ENCODE measurements around the gene ARL4C.
A peak's percentile ranks its signal among the peaks of the same experiment; 100 is the strongest.

The ARL4C gene

DNA sequence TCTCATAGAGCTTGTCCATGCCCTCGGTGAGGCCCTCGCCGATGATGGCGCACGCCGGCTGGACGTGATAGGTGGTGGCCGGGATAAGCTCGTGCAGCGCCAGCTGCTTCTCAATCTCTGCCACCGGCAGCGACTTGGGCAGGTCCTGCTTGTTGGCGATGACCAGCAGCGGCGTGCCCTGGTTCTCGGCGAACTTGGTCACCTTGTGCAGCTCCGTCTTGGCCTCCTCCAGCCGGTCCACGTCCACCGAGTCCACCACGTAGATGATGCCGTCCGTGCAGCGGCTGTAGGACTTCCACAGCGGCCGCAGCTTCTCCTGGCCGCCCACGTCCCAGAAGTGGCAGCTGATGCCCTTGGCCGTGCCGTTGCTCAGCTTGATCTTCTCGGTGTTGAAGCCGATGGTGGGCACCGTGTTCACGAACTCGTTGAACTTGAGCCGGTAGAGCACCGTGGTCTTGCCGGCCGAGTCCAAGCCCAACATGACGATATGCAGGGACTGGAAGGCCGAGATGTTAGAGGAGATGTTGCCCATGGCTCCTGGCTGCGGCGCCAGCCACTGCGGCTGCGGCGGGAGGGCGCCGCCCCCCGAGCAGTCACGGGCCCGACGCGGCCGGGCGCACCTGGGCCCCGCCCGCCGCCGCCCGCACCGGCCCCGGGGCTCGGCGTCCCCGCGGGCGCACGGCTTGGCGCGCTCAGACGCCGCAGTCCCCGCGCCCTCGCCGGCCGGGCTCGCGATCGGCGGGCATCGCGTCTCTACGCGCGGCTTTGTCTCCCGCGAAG lies 636 bp downstream of the ARL4C start:
- Histone ChIP-seq H3K4me3 (ENCODE audit: low read depth, low read length) (peak overlapping the region; percentile 96), H3K27ac (ENCODE audit: low read depth, low read length) (peak overlapping the region; percentile 65)

DNA sequence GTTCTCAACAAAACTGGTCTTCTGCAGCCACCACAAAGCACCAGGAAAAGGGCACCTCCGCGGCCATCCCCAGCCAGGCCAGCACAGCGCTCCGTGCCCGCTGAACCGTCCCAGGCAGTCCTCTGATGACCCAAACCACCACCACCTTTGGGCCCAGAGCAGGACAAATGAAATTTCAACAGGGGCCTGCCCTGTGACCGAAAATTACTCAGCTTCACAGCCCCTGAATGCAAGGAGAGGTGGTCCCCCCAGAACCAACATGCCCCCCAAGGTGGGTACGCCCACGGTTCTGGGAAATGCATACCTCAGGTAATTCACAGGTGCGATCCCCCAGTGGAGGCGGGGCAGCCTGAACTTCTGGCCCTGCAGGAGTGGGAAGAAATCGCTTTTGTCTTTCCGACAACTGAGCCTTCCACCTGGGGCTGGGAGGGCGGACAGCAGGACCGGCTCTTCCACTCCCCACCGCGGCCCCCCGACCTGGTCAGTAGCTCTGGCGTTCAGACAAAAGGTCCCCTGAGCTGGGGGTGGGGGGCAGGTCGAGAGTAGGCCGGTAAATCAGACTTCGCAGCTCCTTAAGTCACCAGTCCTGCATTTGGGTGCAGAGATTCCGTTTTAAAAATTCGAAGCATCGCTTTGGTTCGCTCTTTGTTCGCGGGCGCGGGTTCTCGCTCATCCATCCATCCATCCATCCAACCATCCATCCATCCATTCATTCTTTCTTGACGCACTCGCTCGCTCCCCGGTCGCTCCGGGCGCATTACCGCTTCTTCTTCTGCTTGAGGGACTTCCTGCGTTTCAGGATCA lies 1.4 kb downstream of the ARL4C start:
- no peaks in the 10 kb centered on the region for H3K9me3 ChIP-seq (ENCODE audit: control insufficient read depth, insufficient read depth, low read length)
- peak overlapping the region; percentile 96 for H3K4me3 ChIP-seq (ENCODE audit: low read depth, low read length)
- H3K27ac ChIP-seq (ENCODE audit: low read depth, low read length), result peak overlapping the region; percentile 15
- peak overlapping the region; percentile 66 for H3K9ac ChIP-seq (ENCODE audit: low read depth, low read length)
- no peaks in the 10 kb centered on the region for H3K36me3 ChIP-seq (ENCODE audit: control insufficient read depth, insufficient read depth, low read length)
- peaks cover 17% of the 10 kb centered on the region for H3K4me1 ChIP-seq (ENCODE audit: control insufficient read depth, insufficient read depth, low read length)
- H3K27me3 ChIP-seq (ENCODE audit: control insufficient read depth, insufficient read depth, low read length), result peaks cover 27% of the 10 kb centered on the region

More for the DNA sequence above, 636 bp downstream of the ARL4C start:
- H3K4me1 ChIP-seq (ENCODE audit: control insufficient read depth, insufficient read depth, low read length), result peaks cover 17% of the 10 kb centered on the region
- H3K27me3 ChIP-seq (ENCODE audit: control insufficient read depth, insufficient read depth, low read length), result peaks cover 27% of the 10 kb centered on the region
- no peaks in the 10 kb centered on the region for H3K9me3 ChIP-seq (ENCODE audit: control insufficient read depth, insufficient read depth, low read length)
- H3K36me3 ChIP-seq (ENCODE audit: control insufficient read depth, insufficient read depth, low read length), result no peaks in the 10 kb centered on the region
- H3K9ac ChIP-seq (ENCODE audit: low read depth, low read length), result peak overlapping the region; percentile 66

DNA sequence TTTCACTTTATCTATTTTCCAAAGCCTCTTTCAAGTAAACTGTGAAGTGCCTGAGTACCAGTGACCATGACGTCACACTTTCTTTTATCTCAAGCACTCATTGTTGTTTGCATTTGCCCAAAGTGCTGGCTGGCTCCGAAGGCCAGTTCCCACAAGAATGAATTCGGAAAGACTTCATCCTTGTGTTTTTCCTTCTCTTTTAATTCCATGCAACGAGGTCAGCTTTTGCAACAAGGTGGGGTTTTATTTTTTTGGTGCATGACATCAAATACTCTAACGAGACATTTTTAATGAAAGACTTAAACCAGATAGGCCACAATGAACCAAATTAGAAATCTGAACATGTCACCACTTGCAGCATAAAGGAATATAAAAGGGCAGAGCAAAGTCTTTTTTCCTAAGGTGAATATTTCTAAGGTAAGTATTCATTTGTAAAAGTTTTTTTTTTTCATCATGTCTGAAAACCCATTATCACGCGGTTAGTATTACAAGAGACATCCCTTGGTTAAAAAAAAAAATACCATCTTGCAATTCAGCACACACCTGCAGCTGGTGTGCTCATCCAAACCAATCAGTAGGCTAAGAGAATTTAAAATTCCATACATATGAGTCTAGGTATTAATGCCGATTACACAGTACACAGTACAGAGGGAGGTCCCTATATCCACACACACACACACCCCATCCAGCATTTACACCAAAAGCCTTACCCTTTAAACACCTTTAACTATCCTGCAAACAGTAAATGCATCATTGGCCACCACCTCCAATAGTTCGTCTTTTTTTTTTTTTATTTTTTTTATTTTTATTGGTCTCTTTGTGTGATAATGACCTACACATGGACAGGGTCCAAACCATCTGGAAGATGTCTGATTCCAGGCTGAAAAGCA lies 2.3 kb downstream of the ARL4C start:
- Histone ChIP-seq H3K4me1 (ENCODE audit: control insufficient read depth, insufficient read depth, low read length) (peaks cover 17% of the 10 kb centered on the region), H3K9me3 (ENCODE audit: control insufficient read depth, insufficient read depth, low read length) (no peaks in the 10 kb centered on the region), H3K36me3 (ENCODE audit: control insufficient read depth, insufficient read depth, low read length) (no peaks in the 10 kb centered on the region), H3K9ac (ENCODE audit: low read depth, low read length) (no peak overlapping the region), H3K27me3 (ENCODE audit: control insufficient read depth, insufficient read depth, low read length) (peaks cover 27% of the 10 kb centered on the region), H3K4me3 (ENCODE audit: low read depth, low read length) (peak overlapping the region; percentile 96), H3K27ac (ENCODE audit: low read depth, low read length) (no peak overlapping the region)

DNA sequence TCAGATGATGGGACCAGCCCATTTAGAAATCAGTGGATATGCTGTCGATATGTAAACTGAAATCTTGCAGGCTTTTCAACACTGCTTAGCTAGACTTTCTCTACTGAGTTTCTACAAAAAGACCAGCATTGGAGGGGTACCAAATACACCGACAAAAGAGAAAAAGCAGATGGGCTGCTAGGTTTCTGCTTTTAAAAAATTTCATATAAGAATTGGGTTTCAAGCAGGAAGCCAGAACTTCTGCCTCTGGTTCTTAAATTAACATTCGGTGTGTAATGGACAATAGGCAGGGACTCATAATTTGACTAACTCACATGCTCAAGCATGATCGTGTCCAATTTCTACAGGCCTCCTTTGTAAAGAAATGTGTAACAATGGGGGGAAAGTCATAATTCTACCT lies 3.1 kb downstream of the ARL4C start:
- no peak overlapping the region for H3K9ac ChIP-seq (ENCODE audit: low read depth, low read length)
- H3K4me1 ChIP-seq (ENCODE audit: control insufficient read depth, insufficient read depth, low read length), result peaks cover 19% of the 10 kb centered on the region
- no peak overlapping the region for H3K27ac ChIP-seq (ENCODE audit: low read depth, low read length)
- no peaks in the 10 kb centered on the region for H3K9me3 ChIP-seq (ENCODE audit: control insufficient read depth, insufficient read depth, low read length)
- peaks cover 27% of the 10 kb centered on the region for H3K27me3 ChIP-seq (ENCODE audit: control insufficient read depth, insufficient read depth, low read length)
- peak overlapping the region; percentile 96 for H3K4me3 ChIP-seq (ENCODE audit: low read depth, low read length)
- no peaks in the 10 kb centered on the region for H3K36me3 ChIP-seq (ENCODE audit: control insufficient read depth, insufficient read depth, low read length)

DNA sequence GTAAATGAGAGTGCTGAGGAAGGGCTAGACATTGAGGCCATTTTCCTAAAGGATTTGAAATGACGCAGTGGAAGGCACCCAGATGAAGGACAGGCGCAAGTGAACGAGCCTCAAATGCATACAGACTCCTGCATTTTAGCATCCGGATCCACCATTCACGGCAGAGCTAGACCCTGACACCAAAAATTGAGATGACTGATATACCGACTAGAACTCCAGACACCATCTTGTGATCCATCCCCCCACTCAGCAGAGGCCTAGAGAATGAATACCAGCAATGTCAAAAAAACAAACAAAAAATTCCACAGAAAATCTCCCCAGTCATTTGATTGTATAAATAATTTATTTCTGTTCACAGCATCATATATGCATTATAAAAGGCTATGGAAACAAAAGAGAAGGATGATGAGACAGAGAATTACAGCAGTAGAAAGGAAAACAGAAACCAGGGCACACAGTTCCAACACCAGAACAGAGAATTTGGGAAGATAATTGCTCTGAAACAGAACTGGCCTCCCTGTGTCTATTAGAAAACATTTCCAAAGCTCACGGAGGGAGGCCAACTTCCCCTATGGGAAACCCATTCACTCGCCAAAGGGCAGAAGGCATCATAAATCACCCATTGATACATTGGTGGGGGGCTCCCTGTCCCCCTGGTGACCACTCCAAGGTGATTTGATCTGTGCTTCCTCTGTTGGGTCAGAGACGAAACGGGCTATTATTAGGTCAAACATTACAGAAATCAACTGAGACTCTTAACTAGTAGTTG lies 4.0 kb downstream of the ARL4C start:
- H3K4me3 ChIP-seq (ENCODE audit: low read depth, low read length), result peak overlapping the region; percentile 96

DNA sequence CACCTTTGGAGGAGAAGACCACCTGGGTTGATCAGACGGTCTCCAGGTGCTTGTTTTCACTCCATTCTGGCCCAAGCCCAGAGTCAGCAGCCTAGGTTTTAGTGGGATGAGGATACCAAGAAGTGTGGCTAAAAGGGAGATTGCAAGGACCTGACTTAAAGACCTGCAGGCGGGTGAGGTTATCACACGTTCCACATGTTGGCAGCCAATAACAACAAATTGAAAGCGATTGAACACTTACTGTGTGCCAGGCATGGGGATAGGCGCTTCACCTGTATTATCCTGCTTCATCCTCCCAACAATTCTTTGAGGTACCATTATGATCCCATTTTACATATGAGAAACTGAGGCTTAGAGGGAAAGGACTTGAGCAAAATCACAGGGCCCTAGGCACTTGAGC lies 5.0 kb downstream of the ARL4C start:
- Histone ChIP-seq H3K36me3 (ENCODE audit: control insufficient read depth, insufficient read depth, low read length) (no peaks in the 10 kb centered on the region), H3K4me3 (ENCODE audit: low read depth, low read length) (no peak overlapping the region), H3K4me1 (ENCODE audit: control insufficient read depth, insufficient read depth, low read length) (peaks cover 19% of the 10 kb centered on the region), H3K27me3 (ENCODE audit: control insufficient read depth, insufficient read depth, low read length) (peaks cover 16% of the 10 kb centered on the region), H3K9ac (ENCODE audit: low read depth, low read length) (no peak overlapping the region), H3K27ac (ENCODE audit: low read depth, low read length) (no peak overlapping the region), H3K9me3 (ENCODE audit: control insufficient read depth, insufficient read depth, low read length) (no peaks in the 10 kb centered on the region)

More for the DNA sequence above, 4.0 kb downstream of the ARL4C start:
- no peaks in the 10 kb centered on the region for H3K36me3 ChIP-seq (ENCODE audit: control insufficient read depth, insufficient read depth, low read length)
- H3K9ac ChIP-seq (ENCODE audit: low read depth, low read length), result no peak overlapping the region
- H3K4me1 ChIP-seq (ENCODE audit: control insufficient read depth, insufficient read depth, low read length), result peaks cover 19% of the 10 kb centered on the region
- no peak overlapping the region for H3K27ac ChIP-seq (ENCODE audit: low read depth, low read length)
- no peaks in the 10 kb centered on the region for H3K9me3 ChIP-seq (ENCODE audit: control insufficient read depth, insufficient read depth, low read length)
- peaks cover 18% of the 10 kb centered on the region for H3K27me3 ChIP-seq (ENCODE audit: control insufficient read depth, insufficient read depth, low read length)

DNA sequence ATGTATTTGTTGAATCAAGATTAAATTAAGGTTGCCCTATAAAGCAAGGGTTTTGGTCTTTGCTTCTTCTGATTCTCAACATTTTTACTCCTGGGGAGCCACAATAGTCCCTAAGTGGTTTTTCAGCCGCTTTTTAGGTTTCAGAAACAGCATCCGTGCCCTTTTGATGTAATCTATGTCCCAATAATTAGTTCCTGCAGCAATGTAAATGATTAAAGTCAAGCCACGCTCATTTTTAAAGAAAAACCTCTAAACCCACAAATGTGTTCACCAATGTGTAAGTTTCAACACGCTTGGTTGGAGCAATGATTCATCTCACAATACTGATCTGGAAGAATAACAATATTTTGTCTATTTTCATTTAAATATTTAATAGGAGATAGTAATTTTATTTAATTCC lies 5.6 kb downstream of the ARL4C start:
- H3K9ac ChIP-seq (ENCODE audit: low read depth, low read length), result no peak overlapping the region
- H3K36me3 ChIP-seq (ENCODE audit: control insufficient read depth, insufficient read depth, low read length), result no peaks in the 10 kb centered on the region
- no peaks in the 10 kb centered on the region for H3K9me3 ChIP-seq (ENCODE audit: control insufficient read depth, insufficient read depth, low read length)
- no peak overlapping the region for H3K4me3 ChIP-seq (ENCODE audit: low read depth, low read length)
- H3K4me1 ChIP-seq (ENCODE audit: control insufficient read depth, insufficient read depth, low read length), result peaks cover 19% of the 10 kb centered on the region
- H3K27me3 ChIP-seq (ENCODE audit: control insufficient read depth, insufficient read depth, low read length), result peaks cover 15% of the 10 kb centered on the region
- H3K27ac ChIP-seq (ENCODE audit: low read depth, low read length), result no peak overlapping the region

DNA sequence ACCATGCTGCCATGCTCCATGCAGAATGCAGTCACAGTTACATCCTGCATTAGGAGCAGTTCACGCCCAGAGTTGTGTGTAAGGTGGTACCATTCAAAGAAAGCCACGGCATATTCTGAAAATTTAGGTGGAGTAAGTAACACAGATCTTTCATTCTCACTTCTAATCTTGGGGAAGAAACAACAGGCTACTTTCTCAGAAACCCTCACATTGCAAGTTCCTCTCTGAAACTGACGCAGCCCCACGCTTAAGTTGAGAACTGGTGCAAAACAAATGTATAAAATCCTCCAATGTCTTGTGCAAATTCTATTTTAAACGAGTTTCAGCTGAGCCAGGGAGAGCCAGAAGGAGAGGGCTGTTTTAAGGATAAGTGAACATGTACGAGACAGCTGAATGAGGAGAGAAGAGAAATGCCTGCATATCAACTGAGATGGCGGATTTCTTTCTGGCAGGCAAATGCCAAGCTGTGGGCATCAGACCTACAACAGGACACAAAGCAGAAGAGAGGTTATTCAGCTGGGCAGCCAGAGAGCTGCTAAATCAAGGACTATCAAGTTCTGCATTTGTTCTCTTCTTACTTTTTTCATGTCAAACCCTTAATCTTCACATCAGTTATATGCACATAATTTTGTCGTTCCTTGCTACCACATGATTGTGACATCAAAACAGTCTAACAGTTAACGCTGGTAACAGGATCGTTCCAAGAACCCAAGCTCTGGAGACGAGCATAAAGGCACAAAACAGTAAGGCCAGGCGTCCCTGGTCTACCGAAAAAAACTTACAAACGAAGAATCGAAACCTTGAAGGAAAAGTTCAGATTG lies 6.4 kb downstream of the ARL4C start:
- Histone ChIP-seq H3K9me3 (ENCODE audit: control insufficient read depth, insufficient read depth, low read length) (no peaks in the 10 kb centered on the region), H3K27me3 (ENCODE audit: control insufficient read depth, insufficient read depth, low read length) (0 out of 2 replicates have a peak, but pooled peaks cover 7% of the 10 kb centered on the region), H3K4me3 (ENCODE audit: low read depth, low read length) (no peak overlapping the region), H3K9ac (ENCODE audit: low read depth, low read length) (no peak overlapping the region), H3K27ac (ENCODE audit: low read depth, low read length) (no peak overlapping the region), H3K4me1 (ENCODE audit: control insufficient read depth, insufficient read depth, low read length) (peaks cover 19% of the 10 kb centered on the region), H3K36me3 (ENCODE audit: control insufficient read depth, insufficient read depth, low read length) (no peaks in the 10 kb centered on the region)

DNA sequence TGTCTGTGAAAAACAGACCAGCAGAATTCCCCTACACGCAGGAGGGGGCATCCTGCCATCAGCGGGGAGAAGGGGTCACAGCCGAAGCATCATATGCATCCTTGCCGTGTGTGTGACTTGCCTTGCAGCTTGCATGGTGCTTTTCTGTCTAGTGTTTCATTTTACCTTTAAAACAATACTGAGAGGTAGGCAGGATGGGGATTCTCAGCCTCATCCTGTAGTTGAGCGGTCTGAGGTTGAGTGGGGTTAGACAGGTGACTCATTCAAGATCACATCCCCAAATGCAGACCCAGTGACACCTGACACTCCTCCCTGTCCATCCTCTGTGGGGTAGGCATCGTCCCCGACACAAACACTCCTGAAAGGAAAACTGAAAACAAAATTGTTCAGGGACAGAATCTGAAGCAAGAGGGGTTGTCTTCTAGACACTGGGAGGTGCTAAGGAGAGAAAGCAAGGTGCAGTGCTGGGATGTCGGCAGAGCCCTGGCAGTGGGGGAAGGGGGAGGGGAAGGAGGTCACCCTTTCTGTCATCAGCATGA lies 7.9 kb downstream of the ARL4C start:
- Histone ChIP-seq H3K27ac (ENCODE audit: low read depth, low read length) (no peak overlapping the region), H3K9ac (ENCODE audit: low read depth, low read length) (no peak overlapping the region), H3K9me3 (ENCODE audit: control insufficient read depth, insufficient read depth, low read length) (no peaks in the 10 kb centered on the region), H3K27me3 (ENCODE audit: control insufficient read depth, insufficient read depth, low read length) (no peaks in the 10 kb centered on the region), H3K36me3 (ENCODE audit: control insufficient read depth, insufficient read depth, low read length) (no peaks in the 10 kb centered on the region), H3K4me3 (ENCODE audit: low read depth, low read length) (no peak overlapping the region), H3K4me1 (ENCODE audit: control insufficient read depth, insufficient read depth, low read length) (peaks cover 18% of the 10 kb centered on the region)
